GM10266 (cell line): ENCODE results near the gene B3GAT2.

Source experiments
- DNase-seq: peaks from one replicate; pipeline ENCODE4 v3.0.0; 2012; ENCODE audit errors: extremely low spot score
- CTCF ChIP-seq: IDR thresholded peaks from 2 replicates; pipeline ENCODE4 v1.5.1; 2012; ENCODE audit warnings: mild to moderate bottlenecking, low read depth; ENCODE audit not compliant: control insufficient read depth, insufficient read depth; ENCODE audit errors: missing control alignments

B3GAT2 gene

GRCh38 chr6:70843328-70843918, 113.4 kb downstream of the B3GAT2 start:
- DNase-seq, result no peak
- TF ChIP-seq CTCF, result no peak

- no peak for DNase-seq
- no peak for TF ChIP-seq CTCF
These were observed 114.3 kb downstream of the B3GAT2 start for GRCh38 chr6:70842541-70842940.

DNA sequence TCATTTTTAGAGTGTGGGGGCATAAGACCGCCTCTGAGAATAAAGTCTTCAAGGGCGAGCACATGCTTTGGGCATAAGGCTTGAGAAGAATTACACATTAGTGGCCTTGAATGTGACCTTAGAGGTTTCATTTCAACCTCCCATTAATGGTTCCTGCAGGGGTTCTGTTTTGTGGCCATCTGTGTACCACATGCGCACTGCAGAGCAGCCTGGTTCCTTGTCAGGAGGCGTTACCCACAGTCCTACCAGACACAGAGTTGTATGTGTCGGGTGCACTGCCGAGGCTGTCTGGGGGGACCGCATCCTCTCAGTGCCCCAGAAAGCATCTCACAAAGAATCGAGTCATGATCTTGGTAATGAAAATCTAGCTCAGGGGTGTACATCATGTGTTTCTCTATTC, 115.7 kb downstream of the B3GAT2 start:
- DNase-seq, result no peak
- no peak for TF ChIP-seq CTCF

DNA sequence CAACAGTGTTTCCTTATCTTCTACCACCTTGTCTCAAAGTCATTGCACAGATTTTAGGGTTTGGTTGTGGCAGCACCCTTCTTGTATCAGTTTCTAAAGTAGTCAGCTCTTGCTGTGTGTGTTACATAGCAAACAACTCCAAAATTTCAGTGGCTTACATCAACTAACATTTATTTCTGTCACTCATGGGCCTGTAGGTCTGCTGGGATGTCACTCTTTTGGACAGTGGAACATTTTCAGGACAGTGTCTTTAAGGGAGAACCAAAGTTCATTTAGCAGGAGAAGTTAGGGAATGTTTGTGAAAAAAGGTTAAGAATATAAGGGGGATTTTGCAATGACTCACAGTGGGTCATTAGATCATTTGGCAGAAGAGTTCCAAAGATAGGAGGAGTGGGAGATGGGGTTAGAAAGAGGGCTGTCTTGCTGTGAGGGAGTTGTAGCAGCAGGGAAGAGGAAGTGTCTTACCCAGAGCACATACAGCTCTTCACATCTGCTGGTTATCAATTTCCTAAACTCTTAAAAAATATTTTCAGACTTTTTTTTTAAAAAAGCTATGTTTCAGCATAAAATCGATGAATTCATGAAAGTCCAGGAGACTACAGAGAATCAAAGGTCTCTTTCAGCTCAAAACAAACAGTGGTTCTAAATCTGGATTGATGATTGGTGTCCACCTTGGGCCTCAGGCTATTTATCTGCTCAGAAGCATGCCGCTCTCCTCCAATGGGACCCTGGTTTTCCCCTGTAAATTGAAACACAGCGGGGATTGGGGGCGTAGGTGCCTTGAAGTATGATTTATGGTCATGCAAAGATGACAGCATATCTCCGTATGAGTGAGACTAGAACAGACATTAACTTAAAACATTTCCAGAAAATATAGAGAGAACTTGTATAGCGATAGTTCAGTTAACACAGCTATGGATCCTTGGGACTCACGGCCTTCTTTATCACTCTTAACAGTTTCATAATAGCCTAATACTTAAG, 117.3 kb downstream of the B3GAT2 start:
- DNase-seq, result no peak
- no peak for TF ChIP-seq CTCF

- TF ChIP-seq CTCF, result no peak
- DNase-seq, result no peak
These were observed 118.0 kb downstream of the B3GAT2 start for GRCh38 chr6:70838907-70839285.

DNA sequence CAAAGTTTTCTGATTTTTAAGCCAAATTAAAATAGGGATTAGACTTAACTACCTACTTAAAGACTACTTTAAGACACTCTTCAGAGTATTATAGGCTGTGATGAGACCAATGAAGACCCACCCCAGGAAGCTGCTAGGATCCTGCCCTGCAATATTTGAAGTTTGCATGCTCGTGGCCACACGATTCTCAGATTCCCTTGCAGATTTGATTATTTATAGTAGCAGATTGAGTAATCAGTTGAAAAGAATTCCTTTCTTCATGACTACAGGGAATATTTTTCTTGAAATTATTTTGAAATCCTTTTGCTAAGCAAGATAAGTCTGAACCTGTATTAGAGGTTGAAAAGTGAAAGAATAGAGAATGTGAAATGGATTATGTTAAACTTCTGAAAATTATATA, 122.3 kb downstream of the B3GAT2 start:
- no peak for TF ChIP-seq CTCF

GRCh38 chr6:70831427-70831826, 125.4 kb downstream of the B3GAT2 start:
- TF ChIP-seq CTCF, result no peak

More for the DNA sequence above, 122.3 kb downstream of the B3GAT2 start:
- no peak for DNase-seq

More at GRCh38 chr6:70831427-70831826, 125.4 kb downstream of the B3GAT2 start:
- no peak for DNase-seq
